ENCODE results near the gene TYR.

Gene TYR

GRCh38 chr11:89177691-89178231 is at the start of gene TYR:
Gene TYR (plus strand): TSS chr11:89177875. CDS start chr11:89177954, 79 bp downstream.
- Mint-ChIP-seq H3K4me1 (peaks cover 5% of the 10 kb centered on the region), H3K27me3 (ENCODE audit: low read depth) (no peaks in the 10 kb centered on the region), H3K4me3 (no peak within 1 kb of the TSS), H3K27ac (no peak within 1 kb of the TSS), H3K36me3 (ENCODE audit: low read depth) (no peaks in the 10 kb centered on the region), H3K9me3 (no peaks in the 10 kb centered on the region)
- no peak for TF ChIP-seq CTCF (IDR thresholded peaks at IDR 0.05; ENCODE audit: unreplicated experiment in 3 of 3)

- H3K4me1 Mint-ChIP-seq = no peaks in the 10 kb centered on the region
- no peak overlapping the region for H3K27ac Mint-ChIP-seq
- no peaks in the 10 kb centered on the region for H3K36me3 Mint-ChIP-seq (ENCODE audit: low read depth)
Measured at GRCh38 chr11:89136606-89137005, 41.1 kb upstream of the TYR start.

GRCh38 chr11:89147229-89147628 is 30.4 kb upstream of the TYR start:
- Mint-ChIP-seq H3K4me3 (no peak overlapping the region), H3K27me3 (ENCODE audit: low read depth) (no peaks in the 10 kb centered on the region), H3K9me3 (no peaks in the 10 kb centered on the region), H3K27ac (no peak overlapping the region), H3K4me1 (no peaks in the 10 kb centered on the region), H3K36me3 (ENCODE audit: low read depth) (no peaks in the 10 kb centered on the region)
- no peak for TF ChIP-seq CTCF (IDR thresholded peaks at IDR 0.05; ENCODE audit: unreplicated experiment in 3 of 3)

More at GRCh38 chr11:89136606-89137005, 41.1 kb upstream of the TYR start:
- Mint-ChIP-seq H3K4me3 (no peak overlapping the region), H3K9me3 (no peaks in the 10 kb centered on the region), H3K27me3 (ENCODE audit: low read depth) (no peaks in the 10 kb centered on the region)
- no peak for TF ChIP-seq CTCF (IDR thresholded peaks at IDR 0.05; ENCODE audit: unreplicated experiment in 3 of 3)

GRCh38 chr11:89159974-89160373 is 17.7 kb upstream of the TYR start:
- no peaks in the 10 kb centered on the region for H3K4me1 Mint-ChIP-seq

GRCh38 chr11:89161949-89162348 is 15.7 kb upstream of the TYR start:
- Mint-ChIP-seq H3K27ac (no peak overlapping the region), H3K36me3 (ENCODE audit: low read depth) (no peaks in the 10 kb centered on the region), H3K4me1 (no peaks in the 10 kb centered on the region), H3K9me3 (no peaks in the 10 kb centered on the region), H3K4me3 (no peak overlapping the region), H3K27me3 (ENCODE audit: low read depth) (no peaks in the 10 kb centered on the region)
- TF ChIP-seq CTCF (IDR thresholded peaks at IDR 0.05; ENCODE audit: unreplicated experiment in 3 of 3) = no peak

More at GRCh38 chr11:89159974-89160373, 17.7 kb upstream of the TYR start:
- H3K27me3 Mint-ChIP-seq (ENCODE audit: low read depth) = no peaks in the 10 kb centered on the region
- no peak for TF ChIP-seq CTCF (IDR thresholded peaks at IDR 0.05; ENCODE audit: unreplicated experiment in 3 of 3)
- no peaks in the 10 kb centered on the region for H3K36me3 Mint-ChIP-seq (ENCODE audit: low read depth)
- H3K9me3 Mint-ChIP-seq = no peaks in the 10 kb centered on the region
- no peak overlapping the region for H3K4me3 Mint-ChIP-seq
- no peak overlapping the region for H3K27ac Mint-ChIP-seq

- H3K4me1 Mint-ChIP-seq = no peaks in the 10 kb centered on the region
- no peaks in the 10 kb centered on the region for H3K36me3 Mint-ChIP-seq (ENCODE audit: low read depth)
- no peaks in the 10 kb centered on the region for H3K27me3 Mint-ChIP-seq (ENCODE audit: low read depth)
- H3K9me3 Mint-ChIP-seq = no peaks in the 10 kb centered on the region
- H3K4me3 Mint-ChIP-seq = no peak overlapping the region
- no peak for TF ChIP-seq CTCF (IDR thresholded peaks at IDR 0.05; ENCODE audit: unreplicated experiment in 3 of 3)
- no peak overlapping the region for H3K27ac Mint-ChIP-seq
Measured at GRCh38 chr11:89163686-89164085, 14.0 kb upstream of the TYR start.

All from nephron (organoid).